Dermis microvascular lymphatic vessel endothelial cell (primary cell): ENCODE measurements around the gene FRMD4A. TPM values are rescaled to one million over a fixed set of nuclear protein-coding genes. Genes with fewer than 3 reads are reported as not detected.
"Not testable (repeated sequence)": the region's sequence is repeated elsewhere in the genome, so short reads cannot be mapped to it uniquely, and the experiment has no call there.

Source experiments
- DNase-seq, 2 donors: peaks; one replicate each; pipeline versions ENCODE4 v3.0.0 to v3.0.0-alpha.2; 2010; ENCODE audit warnings: low read depth in 2 of 2
- total RNA-seq: library from RNA; depleted of rRNA; stranded (reverse); fragments of >200 nt; gene quantifications from 2 replicates; pipeline ENCODE4 v1.2.1, GENCODE V29; 2014

The FRMD4A gene
- total RNA-seq, 1 donor from 2014 or later = 16.3 TPM

DNA sequence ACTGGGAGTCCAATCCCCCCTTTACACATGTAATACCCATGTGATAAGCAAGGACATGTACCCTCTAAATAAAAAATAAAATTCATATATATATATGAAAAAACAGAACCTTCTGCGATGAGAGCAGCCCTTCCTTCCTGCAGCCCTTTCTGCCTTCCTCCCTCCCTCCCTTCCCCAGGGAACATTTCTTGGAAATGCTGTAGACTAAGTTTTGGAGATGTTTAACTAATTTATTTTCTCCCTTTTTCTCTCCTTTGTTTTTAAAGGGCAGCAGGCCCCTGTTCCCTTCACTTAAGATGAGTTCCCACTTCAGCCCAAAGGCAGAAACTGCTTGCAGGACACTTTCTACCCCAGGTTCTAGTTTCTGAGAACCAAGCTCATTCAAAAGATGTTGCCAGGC lies 179.2 kb downstream of the FRMD4A start:
- DNase-seq = no peak

DNA sequence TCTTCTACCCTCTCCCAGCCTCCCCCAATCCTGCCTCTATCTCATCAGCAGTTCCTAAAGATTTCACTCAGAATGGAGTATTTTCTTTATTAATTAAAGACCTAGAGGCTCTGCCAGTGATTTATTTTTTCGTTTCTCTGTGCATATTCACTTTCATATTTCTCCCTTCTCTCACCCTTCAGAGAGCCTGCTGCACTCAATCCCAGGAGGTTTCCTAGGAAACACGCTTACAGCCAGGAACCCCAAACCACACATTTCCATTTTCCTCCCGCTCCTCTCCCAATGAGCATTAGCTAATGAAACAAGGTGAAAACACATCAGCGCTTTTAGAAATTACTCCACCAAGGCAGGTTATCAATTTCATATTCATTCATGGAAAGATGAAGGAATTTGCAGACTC lies 180.2 kb downstream of the FRMD4A start:
- DNase-seq = no peak

DNA sequence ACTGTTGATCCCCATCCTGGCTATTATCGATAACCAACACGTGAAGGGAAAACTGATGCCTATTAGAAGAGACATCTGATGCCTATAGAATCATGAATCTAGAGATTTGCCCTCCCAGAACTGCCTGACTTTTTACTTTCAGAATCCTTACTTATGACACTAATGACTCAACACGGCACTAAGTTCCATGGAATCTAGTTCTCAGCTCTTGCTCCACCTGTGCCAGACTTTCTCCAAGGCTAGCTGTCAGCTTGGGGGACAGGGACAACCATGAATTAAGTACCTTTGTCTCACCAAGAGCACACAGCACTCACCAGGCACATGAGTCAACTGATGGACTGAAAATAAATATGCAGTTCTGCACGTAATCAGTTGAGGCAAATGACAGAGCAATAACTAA lies 184.2 kb downstream of the FRMD4A start:
- no peak for DNase-seq

DNA sequence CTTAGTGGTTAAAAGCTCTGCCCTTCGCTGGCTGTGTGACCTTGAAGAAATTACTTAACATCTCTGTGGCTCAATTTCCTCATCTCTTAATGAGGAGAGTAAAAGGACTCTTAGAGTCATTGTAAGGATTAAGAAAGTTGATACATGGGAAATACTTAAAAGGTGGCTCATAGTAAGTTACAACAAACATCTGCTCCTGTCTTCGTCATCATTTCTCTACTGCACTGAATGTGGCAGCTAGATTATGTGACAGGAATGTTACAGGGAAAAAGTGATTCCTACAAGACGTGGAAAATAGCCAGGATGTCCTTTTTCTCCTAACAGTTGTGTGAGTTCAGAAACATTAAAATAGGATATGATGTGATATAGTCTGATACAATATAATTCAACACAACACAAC lies 184.7 kb downstream of the FRMD4A start:
- DNase-seq = no peak

DNA sequence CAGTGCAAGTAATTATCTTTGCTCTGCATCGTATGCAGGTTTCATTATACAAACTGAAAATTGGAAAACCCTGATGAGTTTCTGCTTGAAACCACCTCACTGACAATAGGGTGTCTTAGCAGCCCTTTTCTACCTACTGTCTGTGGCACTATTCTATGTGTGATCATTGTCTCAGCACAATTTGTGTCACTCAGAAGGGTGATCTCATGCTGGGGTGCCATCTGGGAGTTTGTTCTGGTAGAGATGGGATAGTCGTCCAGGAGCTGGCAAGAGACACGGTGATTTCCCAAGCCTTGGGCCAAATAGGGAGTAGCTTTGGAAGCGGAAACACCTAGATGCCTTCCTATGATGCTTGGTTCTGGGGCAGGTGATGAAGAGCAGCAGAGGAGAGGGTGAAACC lies 186.3 kb downstream of the FRMD4A start:
- DNase-seq = no peak

DNA sequence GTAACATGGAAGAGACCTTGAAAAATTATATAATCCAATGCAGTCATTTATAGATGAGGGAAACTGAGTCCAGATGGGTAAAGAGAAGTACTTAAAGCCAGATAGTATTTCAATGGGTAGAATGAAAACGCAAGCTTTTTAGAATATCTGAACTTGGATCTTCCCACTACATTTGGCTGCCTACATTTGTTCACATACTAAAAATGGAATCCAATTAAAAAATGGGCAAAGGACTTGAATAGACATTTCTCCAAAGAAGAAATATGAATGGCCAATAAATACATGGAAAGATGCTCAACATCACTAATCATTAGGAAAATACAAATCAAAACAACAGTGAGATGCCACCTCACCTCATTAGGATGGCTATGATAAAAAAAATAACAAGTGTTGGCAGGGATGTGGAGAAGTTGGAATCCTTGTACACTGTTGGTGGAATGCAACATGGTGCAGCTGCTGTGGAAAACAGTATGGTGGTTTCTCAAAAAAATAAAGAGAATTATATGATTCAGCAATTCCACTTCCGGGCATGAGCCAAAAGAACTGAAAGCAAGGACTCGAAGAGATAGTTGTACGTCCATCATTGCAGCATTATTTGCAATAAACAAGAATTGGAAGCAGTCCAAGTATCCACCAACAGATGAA lies 188.0 kb downstream of the FRMD4A start:
- no peak for DNase-seq

DNA sequence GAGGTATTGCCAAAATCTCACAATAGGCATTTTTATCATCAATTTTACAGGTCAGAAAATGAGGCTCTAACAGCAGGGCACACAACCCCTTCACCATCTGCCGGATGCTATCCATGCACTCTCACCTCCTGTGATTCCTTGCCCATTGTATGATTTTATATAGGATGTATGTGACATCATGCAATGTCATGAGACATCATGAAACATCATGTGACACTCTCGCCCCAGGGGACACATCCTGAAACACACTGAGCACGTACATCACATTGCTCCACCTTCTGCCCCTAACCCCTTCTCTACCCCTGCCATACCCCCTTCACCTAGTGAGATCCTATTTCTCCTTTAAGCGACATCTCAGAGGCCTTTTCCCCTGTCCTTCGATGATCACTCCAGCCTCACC lies 189.4 kb downstream of the FRMD4A start:
- DNase-seq = no peak

DNA sequence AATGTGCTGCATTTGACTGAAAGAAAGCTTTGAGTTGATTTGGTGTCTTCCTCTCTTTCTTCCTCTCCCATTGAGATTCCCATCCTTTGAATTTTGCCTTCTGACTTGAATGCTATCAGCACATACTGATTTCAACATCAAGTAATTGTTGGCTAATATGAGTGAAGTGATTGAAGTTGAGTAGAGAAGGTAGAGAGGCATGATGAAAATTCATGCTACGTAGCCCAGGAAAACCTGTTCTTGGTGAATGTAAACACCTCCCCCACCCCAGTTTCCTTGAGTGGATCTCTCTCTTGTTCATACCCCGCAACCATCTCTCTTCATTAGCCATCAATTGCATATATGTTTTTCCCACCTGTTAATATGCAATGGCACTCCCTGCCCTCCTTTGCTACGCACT lies 193.3 kb downstream of the FRMD4A start:
- DNase-seq = no peak

DNA sequence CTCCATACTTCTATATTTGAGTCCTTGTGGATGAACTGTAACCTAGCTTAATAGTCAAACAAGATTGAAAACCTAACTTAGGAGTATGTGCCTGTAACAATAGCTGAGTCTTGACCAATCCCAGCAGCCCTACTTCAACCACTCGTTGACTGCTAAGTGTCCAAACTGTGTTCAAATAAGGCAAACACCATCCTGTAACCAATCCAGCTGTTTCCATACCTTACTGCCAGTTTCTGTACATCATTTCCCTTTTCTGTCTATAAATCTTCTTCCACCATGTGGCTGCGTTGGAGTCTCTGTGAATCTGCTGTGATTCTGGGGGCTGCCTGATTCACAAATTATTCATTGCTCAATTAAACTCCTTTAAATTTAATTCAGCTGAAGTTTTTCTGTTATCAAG lies 195.5 kb downstream of the FRMD4A start:
- not testable (repeated sequence) for DNase-seq

DNA sequence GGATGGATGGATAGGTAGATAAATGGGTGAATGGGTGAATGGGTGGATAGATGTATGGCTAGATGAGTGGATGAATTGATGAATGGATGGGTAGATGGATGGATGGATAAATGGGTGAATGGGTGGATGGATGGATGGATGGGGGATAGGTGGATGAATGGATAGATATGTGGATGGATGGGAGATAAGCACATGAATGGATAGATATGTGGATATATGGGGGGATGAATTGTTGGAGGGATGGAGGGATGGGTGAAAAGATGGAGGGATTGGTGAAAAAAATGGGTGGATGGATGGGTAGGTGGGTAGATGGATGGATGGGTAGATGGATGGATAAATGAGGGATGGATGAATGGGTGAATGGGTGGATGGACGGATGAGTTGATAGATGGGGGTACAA lies 196.4 kb downstream of the FRMD4A start:
- DNase-seq = no peak

DNA sequence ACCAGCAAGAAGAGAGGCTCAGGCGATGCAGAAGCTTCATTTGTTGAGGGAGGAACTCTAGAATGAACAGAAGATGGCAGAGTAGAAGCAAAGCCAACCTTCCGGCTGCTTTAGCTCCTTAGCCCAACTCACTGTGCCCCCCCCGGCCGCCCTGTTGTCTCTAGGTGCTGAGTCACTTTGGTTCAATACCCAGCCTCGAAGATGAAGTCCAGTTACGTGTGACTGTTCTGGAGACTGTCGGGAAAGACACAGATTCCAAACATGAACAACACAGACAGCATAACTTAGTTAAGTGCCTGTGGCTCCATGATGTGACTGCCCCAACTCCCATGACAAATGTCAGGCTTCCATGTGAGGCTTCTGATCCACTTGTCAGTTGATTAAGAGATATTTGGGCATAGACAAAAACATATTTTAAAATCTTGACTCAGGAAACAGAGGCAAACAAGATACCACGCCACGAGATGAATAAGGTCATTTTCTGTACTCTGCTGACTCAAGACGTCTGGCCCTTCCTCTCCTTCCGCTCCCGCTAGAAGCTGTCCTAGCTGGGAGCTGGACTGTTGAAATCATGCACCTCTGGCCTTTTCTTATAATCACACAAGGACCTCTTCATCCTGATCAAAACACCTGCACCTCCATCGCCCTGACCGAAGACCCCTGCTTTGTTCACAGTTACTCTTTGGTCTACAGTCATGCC lies 199.3 kb downstream of the FRMD4A start:
- DNase-seq = no peak

DNA sequence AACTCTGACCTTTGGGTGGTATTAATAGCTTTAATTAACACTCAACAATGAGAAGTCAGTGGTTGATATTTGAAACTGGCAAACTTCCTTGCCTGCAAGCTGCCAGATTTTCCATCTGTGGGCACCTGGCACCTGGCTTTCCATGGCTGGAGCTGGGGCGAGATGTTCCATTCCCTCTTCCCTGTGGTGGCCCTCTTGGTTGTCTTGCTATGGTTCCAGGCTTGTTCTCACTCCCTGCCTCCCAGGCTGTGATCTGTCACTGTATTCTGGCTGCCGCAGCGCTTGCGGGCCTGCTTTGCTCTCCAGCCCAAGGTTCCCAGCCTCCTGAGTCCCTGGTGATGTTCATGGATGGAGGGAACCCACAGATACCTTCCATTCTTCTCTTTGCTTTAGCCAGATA lies 201.0 kb downstream of the FRMD4A start:
- no peak for DNase-seq

DNA sequence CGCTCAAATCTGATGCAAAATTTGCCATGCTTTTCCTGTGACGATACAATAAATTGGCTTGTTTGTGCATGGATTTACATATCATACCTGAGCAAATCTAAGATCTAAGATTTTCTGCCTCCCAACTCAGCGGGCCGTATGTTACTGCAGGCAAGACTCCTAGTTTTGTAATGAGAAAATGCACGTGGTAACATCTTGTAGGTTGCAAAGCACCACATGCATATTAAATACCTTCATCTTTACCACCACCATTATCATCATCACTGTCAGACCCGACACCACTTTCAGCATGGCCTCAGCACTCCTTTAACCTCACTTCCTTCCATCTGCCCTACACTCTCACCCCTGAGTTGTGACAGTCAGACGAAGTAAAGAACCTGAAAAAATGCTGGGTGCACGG lies 202.2 kb downstream of the FRMD4A start:
- no peak for DNase-seq

DNA sequence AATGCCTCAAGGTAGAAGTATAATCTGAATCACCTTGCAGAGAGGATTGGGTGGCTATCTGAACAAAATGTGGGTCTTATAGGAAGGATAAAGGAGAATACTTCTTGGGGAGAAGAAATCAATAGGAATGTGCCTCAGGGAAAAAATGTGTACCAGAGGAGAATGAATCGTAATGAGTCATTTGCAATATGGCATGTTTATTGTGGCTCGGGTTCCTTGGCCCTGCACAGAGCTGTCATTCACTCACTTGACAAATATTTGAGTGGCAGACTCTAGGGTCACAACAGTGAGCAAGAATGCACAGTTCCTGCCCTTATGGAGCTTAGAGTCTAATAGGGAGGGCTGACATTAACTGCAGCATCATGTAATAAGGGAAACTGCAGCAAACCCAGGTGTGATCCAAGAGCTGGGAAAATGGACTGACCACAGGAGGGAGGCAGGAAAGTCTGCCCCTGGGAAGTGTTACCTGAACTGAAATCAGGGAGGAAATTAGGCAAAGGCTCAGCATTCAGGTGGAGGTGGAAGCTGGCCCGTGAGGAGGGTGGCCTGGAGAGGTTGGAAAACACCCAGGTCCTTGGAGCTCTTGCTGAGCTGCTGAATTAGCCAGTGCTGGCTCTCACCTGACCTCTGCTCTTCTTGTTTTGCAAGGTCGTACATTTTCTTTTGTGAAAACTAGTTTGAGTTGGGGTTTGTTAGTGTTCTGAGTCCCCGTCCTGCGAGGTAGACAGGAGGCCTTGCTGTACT lies 203.9 kb downstream of the FRMD4A start:
- DNase-seq = no peak

DNA sequence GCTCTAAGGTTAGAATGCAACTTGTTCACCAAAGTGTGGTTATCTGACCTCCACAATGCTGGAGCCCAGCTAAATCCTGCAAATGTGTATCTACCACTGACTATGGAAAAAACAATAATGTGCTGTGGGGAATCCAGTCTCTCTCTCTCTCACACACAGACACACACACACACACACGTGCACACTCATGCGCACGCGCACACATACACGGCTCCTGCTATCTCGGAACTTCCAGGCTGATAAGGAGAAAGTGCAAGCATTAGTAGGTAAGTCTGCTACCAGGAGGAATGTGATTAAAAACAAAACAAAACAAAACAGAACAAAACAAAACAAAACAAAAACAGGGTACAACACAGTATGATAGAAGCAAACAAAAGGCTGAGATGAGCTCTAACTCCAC lies 205.2 kb downstream of the FRMD4A start:
- no peak for DNase-seq

DNA sequence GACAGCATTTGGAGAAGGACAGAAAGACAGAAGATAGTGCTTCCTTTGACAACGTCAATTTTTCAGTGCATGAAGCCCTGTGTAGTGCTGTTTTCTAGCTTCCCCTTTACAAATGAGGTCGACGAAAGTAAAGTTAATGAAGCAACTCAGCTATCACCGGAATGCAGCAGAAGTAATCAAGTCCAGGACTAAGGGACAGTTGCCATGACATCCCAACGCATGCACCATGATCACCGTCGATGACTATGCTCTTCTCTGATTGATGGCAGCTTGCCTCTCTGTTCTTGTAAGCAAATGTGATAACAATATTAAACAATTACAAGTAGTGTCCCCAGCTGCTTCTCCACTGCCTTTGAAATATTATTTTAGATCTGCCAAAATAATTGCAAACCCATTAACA lies 205.8 kb downstream of the FRMD4A start:
- DNase-seq = no peak

DNA sequence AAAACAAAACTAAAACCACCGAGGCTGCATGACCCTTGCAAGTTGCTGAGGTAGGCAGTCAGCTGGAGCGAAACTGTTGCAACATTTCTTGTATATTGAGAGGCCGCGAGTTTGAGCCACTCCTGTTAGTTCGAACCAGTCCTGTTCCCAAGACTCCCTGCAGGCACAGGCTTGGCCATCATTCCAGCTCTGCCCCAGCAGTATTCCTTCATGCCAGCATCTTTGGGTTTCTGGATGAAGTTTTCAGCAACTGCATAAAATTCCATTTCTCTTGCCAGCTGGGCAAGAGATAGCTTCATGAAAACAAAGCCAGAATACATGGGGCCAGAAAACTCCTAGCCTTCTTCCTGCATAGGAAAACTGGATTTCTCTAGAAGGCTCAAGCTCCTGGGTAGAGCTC lies 207.6 kb downstream of the FRMD4A start:
- DNase-seq = no peak

DNA sequence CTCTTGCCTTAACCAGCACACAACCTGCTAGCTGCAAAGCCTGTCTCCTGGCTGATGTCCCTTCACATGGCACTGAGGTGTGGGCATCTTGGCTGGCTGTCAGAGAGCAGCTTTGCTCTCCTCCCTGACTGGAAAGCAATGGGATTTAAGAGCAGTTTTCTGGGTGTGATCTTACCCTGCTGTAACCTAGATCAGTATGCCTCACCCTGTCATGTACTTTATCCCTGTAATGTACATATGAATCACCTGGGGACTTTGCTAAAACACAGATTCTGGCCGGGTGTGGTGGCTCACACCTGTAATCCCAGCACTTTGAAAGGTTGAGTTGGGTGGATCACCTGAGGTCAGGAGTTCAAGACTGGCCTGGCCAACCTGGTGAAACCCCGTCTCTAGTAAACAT lies 209.9 kb downstream of the FRMD4A start:
- no peak for DNase-seq

DNA sequence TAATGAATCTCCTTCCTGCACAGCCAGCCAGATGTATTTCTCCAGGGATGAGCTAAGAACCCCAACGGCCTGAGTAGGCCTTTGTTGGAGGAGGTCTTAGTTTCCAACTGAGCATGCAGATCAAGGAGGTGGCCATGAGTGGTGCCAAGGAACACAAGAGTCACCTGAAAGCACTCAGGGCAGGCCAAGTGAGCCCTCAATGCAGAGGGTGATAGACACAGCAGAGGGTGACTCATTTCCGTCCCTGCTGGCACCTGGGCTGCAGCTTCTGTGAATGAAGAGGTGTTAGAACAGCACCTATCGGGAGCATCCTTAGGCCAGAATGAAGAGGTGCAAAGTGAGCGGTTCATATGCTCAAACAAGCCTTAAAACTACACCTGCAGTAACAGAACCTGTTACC lies 211.8 kb downstream of the FRMD4A start:
- DNase-seq = no peak

DNA sequence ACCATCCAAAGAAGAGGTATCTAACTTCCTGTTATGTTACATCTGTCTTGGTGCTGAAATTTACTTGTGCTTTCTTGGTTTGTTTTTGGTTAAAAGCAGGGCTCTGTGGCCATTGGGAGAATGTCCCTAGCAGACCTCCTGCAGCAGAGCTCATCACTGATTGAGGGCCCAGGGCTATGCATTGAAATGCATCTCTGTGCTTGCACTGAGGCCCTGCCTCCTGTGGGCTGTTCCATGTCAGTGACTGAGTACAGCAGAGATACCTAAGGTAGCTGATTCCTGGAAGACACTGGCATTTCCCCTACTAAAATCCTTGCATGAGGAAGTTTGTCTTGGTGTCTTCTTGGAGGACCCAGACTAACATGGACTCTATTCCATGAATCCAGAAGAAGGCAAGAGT lies 213.9 kb downstream of the FRMD4A start:
- no peak for DNase-seq

DNA sequence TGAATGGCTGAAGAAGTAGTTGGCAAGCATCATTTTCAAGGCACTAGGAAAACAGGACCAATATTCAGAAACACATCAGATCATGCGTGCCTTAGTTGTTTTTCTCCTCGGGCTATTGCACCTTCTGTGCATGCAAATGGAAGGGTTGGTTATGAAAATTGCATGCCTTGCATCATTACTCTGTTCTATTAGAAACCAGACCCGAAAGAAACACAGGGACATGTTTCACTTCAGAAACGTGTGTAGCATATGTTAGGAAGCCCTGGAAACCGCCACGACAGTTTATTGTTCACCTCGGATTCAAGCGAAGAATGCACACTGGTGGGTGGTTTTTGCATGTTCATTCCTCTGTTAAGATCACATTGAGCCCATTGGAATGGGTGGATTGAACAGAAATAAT lies 214.7 kb downstream of the FRMD4A start:
- DNase-seq = no peak

DNA sequence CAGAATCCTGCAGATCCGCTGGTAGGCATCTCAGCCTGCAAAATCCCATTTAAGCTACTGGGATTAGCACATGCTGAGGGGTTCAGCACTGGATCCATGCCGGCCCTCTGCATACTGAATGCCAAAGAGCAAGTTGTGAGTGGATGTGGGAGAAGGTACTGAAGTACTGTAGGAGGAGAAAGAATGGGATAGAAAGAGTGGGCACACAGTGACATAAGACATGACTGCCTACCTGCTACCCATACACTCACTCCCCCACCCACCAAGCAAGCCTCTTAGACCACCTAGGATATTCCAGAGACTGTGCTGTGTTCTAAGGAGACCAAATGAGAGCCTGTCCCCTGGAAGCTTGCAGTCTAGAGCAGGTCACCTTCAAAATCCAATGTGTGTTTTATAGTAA lies 215.9 kb downstream of the FRMD4A start:
- no peak for DNase-seq

DNA sequence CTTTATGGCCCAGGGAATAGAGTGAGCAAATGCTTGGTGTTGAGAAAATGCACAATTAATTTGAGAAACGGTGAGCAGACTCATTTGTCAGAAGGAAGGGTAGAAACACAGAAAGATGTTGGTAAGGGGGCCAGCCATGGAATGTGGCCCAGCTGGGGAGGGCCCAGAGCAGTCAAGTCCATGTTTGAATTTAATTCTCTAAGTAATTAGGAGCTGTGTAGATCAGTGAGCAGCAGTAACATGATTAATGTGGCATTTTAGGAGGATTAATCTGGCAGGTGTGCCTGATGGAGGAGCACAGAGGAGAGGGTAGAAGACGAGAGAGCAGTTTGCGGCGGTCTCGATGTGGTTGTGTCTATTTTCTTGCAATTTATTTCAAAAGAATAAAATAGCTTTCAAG lies 218.7 kb downstream of the FRMD4A start:
- DNase-seq = no peak
